A673 (cell line): Measurements from ENCODE around the gene COG2.

Experiments
- CTCF ChIP-seq: fragments of 300-800, 200-600 bp; sonication (generic); conservative IDR thresholded peaks from 2 replicates; pipeline ENCODE4 v1.5.1; 2017; ENCODE audit warnings: low read depth, mild to moderate bottlenecking, antibody characterized with exemption, low read length, moderate library complexity, mixed read lengths
- EZH2 ChIP-seq: fragments of 200-600 bp; sonication (generic); IDR thresholded peaks from 2 replicates; pipeline ENCODE4 v1.6.1; 2017; ENCODE audit warnings: borderline replicate concordance, low read depth, mild to moderate bottlenecking, mixed read lengths, antibody characterized with exemption, low read length; ENCODE audit not compliant: poor library complexity, severe bottlenecking

GRCh38 chr1:230610589-230610988 is 31.7 kb upstream of the COG2 start:
- TF ChIP-seq CTCF, result no peak
- no peak for TF ChIP-seq EZH2
